GM23338 (cell line): Measurements from ENCODE around the gene C6orf89. TPM values are rescaled to one million over a fixed set of nuclear protein-coding genes. Genes with fewer than 3 reads are reported as not detected.

Experiments used
- ATAC-seq: fragments of 200-7000 bp; cut with Tn5 transposase; 3 replicates; pipeline ENCODE4 v1.9.1; 2020
- DNase-seq: peaks from one replicate; pipeline ENCODE4 v3.0.0-alpha.2; 2015; ENCODE audit warnings: low spot score
- H2AFZ ChIP-seq: fragments of 200-600 bp; sonication (generic); 2 replicates; pipeline ENCODE4 v1.8.0; 2016; ENCODE audit warnings: antibody characterized with exemption, mild to moderate bottlenecking, moderate library complexity
- H3F3A ChIP-seq: fragments of 200-600 bp; sonication (generic); replicated peaks from 2 replicates; pipeline ENCODE4 v1.8.0; 2017; ENCODE audit warnings: antibody characterized with exemption, mixed run types, low read depth
- H3K27ac ChIP-seq: fragments of 200-600 bp; sonication (generic); 2 replicates; pipeline ENCODE4 v1.6.1; 2016; ENCODE audit warnings: low read depth
- H3K27me3 ChIP-seq: fragments of 200-600 bp; sonication (generic); 2 replicates; pipeline ENCODE4 v1.8.0; 2016; ENCODE audit warnings: mild to moderate bottlenecking, mixed run types, moderate library complexity; ENCODE audit not compliant: insufficient read depth
- H3K36me3 ChIP-seq: fragments of 200-600 bp; sonication (generic); 2 replicates; pipeline ENCODE4 v1.8.0; 2016; ENCODE audit warnings: mild to moderate bottlenecking; ENCODE audit not compliant: insufficient read depth
- H3K4me1 ChIP-seq: fragments of 200-600 bp; sonication (generic); 2 replicates; pipeline ENCODE4 v1.8.0; 2016; ENCODE audit warnings: mild to moderate bottlenecking, moderate library complexity; ENCODE audit not compliant: insufficient read depth
- H3K4me2 ChIP-seq: fragments of 200-600 bp; sonication (generic); 2 replicates; pipeline ENCODE4 v1.7.1; 2017; ENCODE audit warnings: mixed run types
- H3K4me3 ChIP-seq: fragments of 200-600 bp; sonication (generic); 2 replicates; pipeline ENCODE4 v1.6.1; 2016; ENCODE audit warnings: mixed run types
- H3K79me2 ChIP-seq: fragments of 200-600 bp; sonication (generic); replicated peaks from 2 replicates; pipeline ENCODE4 v1.8.0; 2017; ENCODE audit warnings: mild to moderate bottlenecking; ENCODE audit not compliant: insufficient read depth
- H3K9me2 ChIP-seq: fragments of 200-600 bp; sonication (generic); 2 replicates; pipeline ENCODE4 v1.8.0; 2017; ENCODE audit not compliant: insufficient read depth
- H4K20me1 ChIP-seq: fragments of 200-600 bp; sonication (generic); replicated peaks from 2 replicates; pipeline ENCODE4 v1.8.0; 2017; ENCODE audit warnings: mild to moderate bottlenecking; ENCODE audit not compliant: insufficient read depth
- H3K27ac Mint-ChIP-seq: 2 replicates; pipeline ENCODE4 v1.8.0; 2020; ENCODE audit warnings: inconsistent platforms, mild to moderate bottlenecking, moderate library complexity, mixed read lengths
- H3K27me3 Mint-ChIP-seq: 3 replicates; pipeline ENCODE4 v1.8.0; 2022; ENCODE audit warnings: low read depth, mild to moderate bottlenecking, moderate library complexity, mixed read lengths, inconsistent platforms; ENCODE audit not compliant: insufficient read depth, poor library complexity
- H3K36me3 Mint-ChIP-seq: 3 replicates; pipeline ENCODE4 v1.8.0; 2021; ENCODE audit warnings: low read depth, mild to moderate bottlenecking, inconsistent platforms, moderate library complexity, mixed read lengths
- H3K4me1 Mint-ChIP-seq: 3 replicates; pipeline ENCODE4 v1.8.0; 2020; ENCODE audit warnings: mild to moderate bottlenecking, inconsistent platforms, mixed read lengths
- H3K4me3 Mint-ChIP-seq: 3 replicates; pipeline ENCODE4 v1.8.0; 2021; ENCODE audit warnings: moderate library complexity, mild to moderate bottlenecking, inconsistent platforms, mixed read lengths
- H3K9me3 Mint-ChIP-seq: 3 replicates; pipeline ENCODE4 v1.8.0; 2020; ENCODE audit warnings: moderate library complexity, mild to moderate bottlenecking, inconsistent platforms, mixed read lengths
- CREB1 ChIP-seq: fragments of 250-450 bp; sonication (Bioruptor Pico); IDR thresholded peaks from 2 replicates; pipeline ENCODE4 v1.5.0; 2020; ENCODE audit warnings: low read depth, mild to moderate bottlenecking, moderate library complexity
- EZH2 ChIP-seq: fragments of 200-600 bp; sonication (generic); IDR thresholded peaks from one replicate; pipeline ENCODE4 v1.8.0; 2017; ENCODE audit warnings: antibody characterized with exemption, mild to moderate bottlenecking, low read depth; ENCODE audit not compliant: unreplicated experiment
- EZH2phosphoT487 ChIP-seq: fragments of 200-600 bp; sonication (generic); IDR thresholded peaks from one replicate; pipeline ENCODE4 v1.8.1; 2018; ENCODE audit warnings: antibody characterized with exemption; ENCODE audit not compliant: unreplicated experiment
- JUNB ChIP-seq: IDR thresholded peaks from one replicate; pipeline ENCODE4 v1.6.1; 2016; ENCODE audit warnings: antibody characterized with exemption; ENCODE audit not compliant: unreplicated experiment
- NANOG ChIP-seq: IDR thresholded peaks from 2 replicates; pipeline ENCODE4 v1.6.1; 2016; ENCODE audit warnings: antibody characterized with exemption, borderline replicate concordance
- POLR2AphosphoS5 ChIP-seq: IDR thresholded peaks from 2 replicates; pipeline ENCODE4 v1.6.1; 2016; ENCODE audit warnings: antibody characterized with exemption, low read depth
- STAT1 ChIP-seq: IDR thresholded peaks from one replicate; pipeline ENCODE4 v1.6.1; 2016; ENCODE audit warnings: antibody characterized with exemption; ENCODE audit not compliant: unreplicated experiment
- ZNF114 ChIP-seq: fragments of 250-450 bp; sonication (Bioruptor Pico); IDR thresholded peaks from 2 replicates; pipeline ENCODE4 v1.5.0; 2020; ENCODE audit warnings: mild to moderate bottlenecking, moderate library complexity
- ZNF331 ChIP-seq: fragments of 250-450 bp; sonication (Bioruptor Pico); IDR thresholded peaks from 2 replicates; pipeline ENCODE4 v1.5.0; 2020; ENCODE audit warnings: low read depth, mild to moderate bottlenecking, moderate library complexity
- polyA plus RNA-seq: library from polyadenylated mRNA; unstranded; fragments of >200 nt; fragmentation: Nextera tagmentation; extraction: Ambion mirVana; gene quantifications from 2 replicates; pipeline ENCODE4 v1.2.1, GENCODE V29; 2016
- total RNA-seq: library from RNA; depleted of rRNA; stranded (reverse); fragments of >200 nt; shearing (Covaris generic); gene quantifications from 2 replicates; pipeline ENCODE4 v1.2.3, GENCODE V29; 2014
- TF ChIP-seq, protein P1 (sequence below), 2 experiments: fragments of 200-600 bp in 1 of 2; sonication (generic) in 1 of 2; conservative IDR thresholded peaks; 2 replicates each; pipeline versions ENCODE4 v1.5.1 to v1.6.1; 2016 to 2017; ENCODE audit warnings: antibody characterized with exemption in 2 of 2, low read depth in 2 of 2, mild to moderate bottlenecking in 2 of 2, moderate library complexity in 1 of 2
- TF ChIP-seq, protein P2 (sequence below): IDR thresholded peaks from one replicate; pipeline ENCODE4 v1.6.1; 2018; ENCODE audit warnings: antibody characterized with exemption; ENCODE audit not compliant: unreplicated experiment
- TF ChIP-seq, protein P3 (sequence below): fragments of 250-450 bp; sonication (Bioruptor Pico); IDR thresholded peaks from 2 replicates; pipeline ENCODE4 v1.5.0; 2020; ENCODE audit warnings: mild to moderate bottlenecking, moderate library complexity
- TF ChIP-seq, protein P4 (sequence below): IDR thresholded peaks from 2 replicates; pipeline ENCODE4 v1.6.1; 2016; ENCODE audit warnings: antibody characterized with exemption

C6orf89 gene
- total and polyA plus RNA-seq, 2 experiments from 2014 or later = 3.7 to 7.9 TPM

DNA sequence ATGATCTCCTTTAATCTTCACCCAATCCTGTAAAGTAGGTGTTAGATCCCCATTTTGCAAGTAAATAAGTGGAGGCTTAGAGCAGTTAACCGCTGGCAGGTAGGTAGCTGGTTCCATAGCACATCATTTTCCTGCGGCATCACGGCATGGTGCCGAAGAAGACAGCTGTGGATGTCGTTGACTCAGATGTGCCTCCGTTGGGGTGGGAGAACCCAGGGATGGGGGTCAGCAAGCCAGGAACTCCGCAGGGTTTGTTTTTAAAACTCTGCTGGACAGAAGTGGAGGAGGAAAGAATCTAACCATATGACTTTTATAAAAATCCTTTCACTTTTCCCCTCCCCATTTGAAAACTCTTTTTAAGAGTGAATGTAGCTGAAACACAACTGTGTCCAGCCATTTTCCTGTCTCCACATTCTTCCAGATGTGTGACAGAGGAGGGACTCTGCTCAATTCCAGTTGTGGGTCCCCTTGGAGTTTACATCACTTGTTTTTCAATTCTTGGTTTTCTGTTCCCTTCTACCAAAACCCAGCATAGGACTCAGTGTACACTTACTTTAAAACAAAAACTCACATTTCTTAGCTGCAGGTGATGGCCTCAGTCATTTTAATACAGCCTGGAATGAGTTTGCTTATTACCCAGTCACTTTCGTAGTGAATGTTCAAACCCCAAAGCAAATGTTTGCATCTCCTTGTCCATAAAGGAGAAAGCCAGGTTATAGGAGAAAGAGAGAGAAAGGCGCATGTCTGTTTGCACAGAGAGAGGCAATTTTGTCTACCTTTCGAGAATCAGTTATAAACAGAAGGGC is 41.2 kb downstream of the C6orf89 start:
- Histone ChIP-seq H3K27me3 (no peaks in the 10 kb centered on the region), H2AFZ (no peak overlapping the region), H3K9me2 (no peaks in the 10 kb centered on the region), H3K36me3 (no peaks in the 10 kb centered on the region), H3K4me1 (peaks cover 4% of the 10 kb centered on the region; the same call in 1 of the 2 replicates), H4K20me1 (no peaks in the 10 kb centered on the region), H3K27ac (peak overlapping the region; percentile 30; the same call in 1 of the 2 replicates), H3K4me3 (no peak overlapping the region), H3K79me2 (no peaks in the 10 kb centered on the region), H3K4me2 (no peak overlapping the region), H3F3A (no peaks in the 10 kb centered on the region)
- Mint-ChIP-seq H3K36me3 (no peaks in the 10 kb centered on the region), H3K27ac (no peak overlapping the region), H3K4me1 (peaks cover 7% of the 10 kb centered on the region), H3K4me3 (no peak overlapping the region), H3K9me3 (no peaks in the 10 kb centered on the region), H3K27me3 (peaks cover 2% of the 10 kb centered on the region)
- no peak for ATAC-seq
- TF ChIP-seq POLR2AphosphoS5 (no peak), EZH2 (no peak), JUNB (no peak), NANOG (no peak), ZNF114 (CRISPR knock-in tag) (no peak), ZNF331 (CRISPR knock-in tag) (no peak), CREB1 (CRISPR knock-in tag) (no peak), STAT1 (no peak), EZH2phosphoT487 (no peak)
- TF ChIP-seq, protein P1, sequence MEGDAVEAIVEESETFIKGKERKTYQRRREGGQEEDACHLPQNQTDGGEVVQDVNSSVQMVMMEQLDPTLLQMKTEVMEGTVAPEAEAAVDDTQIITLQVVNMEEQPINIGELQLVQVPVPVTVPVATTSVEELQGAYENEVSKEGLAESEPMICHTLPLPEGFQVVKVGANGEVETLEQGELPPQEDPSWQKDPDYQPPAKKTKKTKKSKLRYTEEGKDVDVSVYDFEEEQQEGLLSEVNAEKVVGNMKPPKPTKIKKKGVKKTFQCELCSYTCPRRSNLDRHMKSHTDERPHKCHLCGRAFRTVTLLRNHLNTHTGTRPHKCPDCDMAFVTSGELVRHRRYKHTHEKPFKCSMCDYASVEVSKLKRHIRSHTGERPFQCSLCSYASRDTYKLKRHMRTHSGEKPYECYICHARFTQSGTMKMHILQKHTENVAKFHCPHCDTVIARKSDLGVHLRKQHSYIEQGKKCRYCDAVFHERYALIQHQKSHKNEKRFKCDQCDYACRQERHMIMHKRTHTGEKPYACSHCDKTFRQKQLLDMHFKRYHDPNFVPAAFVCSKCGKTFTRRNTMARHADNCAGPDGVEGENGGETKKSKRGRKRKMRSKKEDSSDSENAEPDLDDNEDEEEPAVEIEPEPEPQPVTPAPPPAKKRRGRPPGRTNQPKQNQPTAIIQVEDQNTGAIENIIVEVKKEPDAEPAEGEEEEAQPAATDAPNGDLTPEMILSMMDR (conservative IDR thresholded peaks at IDR 0.05; ENCODE audit: low read depth in 2 of 2) = no peak
- TF ChIP-seq, protein P2, sequence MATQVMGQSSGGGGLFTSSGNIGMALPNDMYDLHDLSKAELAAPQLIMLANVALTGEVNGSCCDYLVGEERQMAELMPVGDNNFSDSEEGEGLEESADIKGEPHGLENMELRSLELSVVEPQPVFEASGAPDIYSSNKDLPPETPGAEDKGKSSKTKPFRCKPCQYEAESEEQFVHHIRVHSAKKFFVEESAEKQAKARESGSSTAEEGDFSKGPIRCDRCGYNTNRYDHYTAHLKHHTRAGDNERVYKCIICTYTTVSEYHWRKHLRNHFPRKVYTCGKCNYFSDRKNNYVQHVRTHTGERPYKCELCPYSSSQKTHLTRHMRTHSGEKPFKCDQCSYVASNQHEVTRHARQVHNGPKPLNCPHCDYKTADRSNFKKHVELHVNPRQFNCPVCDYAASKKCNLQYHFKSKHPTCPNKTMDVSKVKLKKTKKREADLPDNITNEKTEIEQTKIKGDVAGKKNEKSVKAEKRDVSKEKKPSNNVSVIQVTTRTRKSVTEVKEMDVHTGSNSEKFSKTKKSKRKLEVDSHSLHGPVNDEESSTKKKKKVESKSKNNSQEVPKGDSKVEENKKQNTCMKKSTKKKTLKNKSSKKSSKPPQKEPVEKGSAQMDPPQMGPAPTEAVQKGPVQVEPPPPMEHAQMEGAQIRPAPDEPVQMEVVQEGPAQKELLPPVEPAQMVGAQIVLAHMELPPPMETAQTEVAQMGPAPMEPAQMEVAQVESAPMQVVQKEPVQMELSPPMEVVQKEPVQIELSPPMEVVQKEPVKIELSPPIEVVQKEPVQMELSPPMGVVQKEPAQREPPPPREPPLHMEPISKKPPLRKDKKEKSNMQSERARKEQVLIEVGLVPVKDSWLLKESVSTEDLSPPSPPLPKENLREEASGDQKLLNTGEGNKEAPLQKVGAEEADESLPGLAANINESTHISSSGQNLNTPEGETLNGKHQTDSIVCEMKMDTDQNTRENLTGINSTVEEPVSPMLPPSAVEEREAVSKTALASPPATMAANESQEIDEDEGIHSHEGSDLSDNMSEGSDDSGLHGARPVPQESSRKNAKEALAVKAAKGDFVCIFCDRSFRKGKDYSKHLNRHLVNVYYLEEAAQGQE = no peak
- TF ChIP-seq, protein P3, sequence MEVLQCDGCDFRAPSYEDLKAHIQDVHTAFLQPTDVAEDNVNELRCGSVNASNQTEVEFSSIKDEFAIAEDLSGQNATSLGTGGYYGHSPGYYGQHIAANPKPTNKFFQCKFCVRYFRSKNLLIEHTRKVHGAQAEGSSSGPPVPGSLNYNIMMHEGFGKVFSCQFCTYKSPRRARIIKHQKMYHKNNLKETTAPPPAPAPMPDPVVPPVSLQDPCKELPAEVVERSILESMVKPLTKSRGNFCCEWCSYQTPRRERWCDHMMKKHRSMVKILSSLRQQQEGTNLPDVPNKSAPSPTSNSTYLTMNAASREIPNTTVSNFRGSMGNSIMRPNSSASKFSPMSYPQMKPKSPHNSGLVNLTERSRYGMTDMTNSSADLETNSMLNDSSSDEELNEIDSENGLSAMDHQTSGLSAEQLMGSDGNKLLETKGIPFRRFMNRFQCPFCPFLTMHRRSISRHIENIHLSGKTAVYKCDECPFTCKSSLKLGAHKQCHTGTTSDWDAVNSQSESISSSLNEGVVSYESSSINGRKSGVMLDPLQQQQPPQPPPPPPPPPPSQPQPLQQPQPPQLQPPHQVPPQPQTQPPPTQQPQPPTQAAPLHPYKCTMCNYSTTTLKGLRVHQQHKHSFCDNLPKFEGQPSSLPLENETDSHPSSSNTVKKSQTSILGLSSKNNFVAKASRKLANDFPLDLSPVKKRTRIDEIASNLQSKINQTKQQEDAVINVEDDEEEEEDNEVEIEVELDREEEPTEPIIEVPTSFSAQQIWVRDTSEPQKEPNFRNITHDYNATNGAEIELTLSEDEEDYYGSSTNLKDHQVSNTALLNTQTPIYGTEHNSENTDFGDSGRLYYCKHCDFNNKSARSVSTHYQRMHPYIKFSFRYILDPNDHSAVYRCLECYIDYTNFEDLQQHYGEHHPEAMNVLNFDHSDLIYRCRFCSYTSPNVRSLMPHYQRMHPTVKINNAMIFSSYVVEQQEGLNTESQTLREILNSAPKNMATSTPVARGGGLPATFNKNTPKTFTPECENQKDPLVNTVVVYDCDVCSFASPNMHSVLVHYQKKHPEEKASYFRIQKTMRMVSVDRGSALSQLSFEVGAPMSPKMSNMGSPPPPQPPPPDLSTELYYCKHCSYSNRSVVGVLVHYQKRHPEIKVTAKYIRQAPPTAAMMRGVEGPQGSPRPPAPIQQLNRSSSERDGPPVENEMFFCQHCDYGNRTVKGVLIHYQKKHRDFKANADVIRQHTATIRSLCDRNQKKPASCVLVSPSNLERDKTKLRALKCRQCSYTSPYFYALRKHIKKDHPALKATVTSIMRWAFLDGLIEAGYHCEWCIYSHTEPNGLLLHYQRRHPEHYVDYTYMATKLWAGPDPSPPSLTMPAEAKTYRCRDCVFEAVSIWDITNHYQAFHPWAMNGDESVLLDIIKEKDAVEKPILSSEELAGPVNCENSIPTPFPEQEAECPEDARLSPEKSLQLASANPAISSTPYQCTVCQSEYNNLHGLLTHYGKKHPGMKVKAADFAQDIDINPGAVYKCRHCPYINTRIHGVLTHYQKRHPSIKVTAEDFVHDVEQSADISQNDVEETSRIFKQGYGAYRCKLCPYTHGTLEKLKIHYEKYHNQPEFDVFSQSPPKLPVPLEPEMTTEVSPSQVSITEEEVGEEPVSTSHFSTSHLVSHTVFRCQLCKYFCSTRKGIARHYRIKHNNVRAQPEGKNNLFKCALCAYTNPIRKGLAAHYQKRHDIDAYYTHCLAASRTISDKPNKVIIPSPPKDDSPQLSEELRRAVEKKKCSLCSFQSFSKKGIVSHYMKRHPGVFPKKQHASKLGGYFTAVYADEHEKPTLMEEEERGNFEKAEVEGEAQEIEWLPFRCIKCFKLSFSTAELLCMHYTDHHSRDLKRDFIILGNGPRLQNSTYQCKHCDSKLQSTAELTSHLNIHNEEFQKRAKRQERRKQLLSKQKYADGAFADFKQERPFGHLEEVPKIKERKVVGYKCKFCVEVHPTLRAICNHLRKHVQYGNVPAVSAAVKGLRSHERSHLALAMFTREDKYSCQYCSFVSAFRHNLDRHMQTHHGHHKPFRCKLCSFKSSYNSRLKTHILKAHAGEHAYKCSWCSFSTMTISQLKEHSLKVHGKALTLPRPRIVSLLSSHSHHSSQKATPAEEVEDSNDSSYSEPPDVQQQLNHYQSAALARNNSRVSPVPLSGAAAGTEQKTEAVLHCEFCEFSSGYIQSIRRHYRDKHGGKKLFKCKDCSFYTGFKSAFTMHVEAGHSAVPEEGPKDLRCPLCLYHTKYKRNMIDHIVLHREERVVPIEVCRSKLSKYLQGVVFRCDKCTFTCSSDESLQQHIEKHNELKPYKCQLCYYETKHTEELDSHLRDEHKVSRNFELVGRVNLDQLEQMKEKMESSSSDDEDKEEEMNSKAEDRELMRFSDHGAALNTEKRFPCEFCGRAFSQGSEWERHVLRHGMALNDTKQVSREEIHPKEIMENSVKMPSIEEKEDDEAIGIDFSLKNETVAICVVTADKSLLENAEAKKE (CRISPR knock-in tag) = no peak
- TF ChIP-seq, protein P4, sequence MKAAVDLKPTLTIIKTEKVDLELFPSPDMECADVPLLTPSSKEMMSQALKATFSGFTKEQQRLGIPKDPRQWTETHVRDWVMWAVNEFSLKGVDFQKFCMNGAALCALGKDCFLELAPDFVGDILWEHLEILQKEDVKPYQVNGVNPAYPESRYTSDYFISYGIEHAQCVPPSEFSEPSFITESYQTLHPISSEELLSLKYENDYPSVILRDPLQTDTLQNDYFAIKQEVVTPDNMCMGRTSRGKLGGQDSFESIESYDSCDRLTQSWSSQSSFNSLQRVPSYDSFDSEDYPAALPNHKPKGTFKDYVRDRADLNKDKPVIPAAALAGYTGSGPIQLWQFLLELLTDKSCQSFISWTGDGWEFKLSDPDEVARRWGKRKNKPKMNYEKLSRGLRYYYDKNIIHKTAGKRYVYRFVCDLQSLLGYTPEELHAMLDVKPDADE = no peak
- DNase-seq = no peak
